Measurements from ENCODE around the gene BAHCC1.
"Not testable (repeated sequence)": the region's sequence is repeated elsewhere in the genome, so short reads cannot be mapped to it uniquely, and the experiment has no call there.

The BAHCC1 gene

DNA sequence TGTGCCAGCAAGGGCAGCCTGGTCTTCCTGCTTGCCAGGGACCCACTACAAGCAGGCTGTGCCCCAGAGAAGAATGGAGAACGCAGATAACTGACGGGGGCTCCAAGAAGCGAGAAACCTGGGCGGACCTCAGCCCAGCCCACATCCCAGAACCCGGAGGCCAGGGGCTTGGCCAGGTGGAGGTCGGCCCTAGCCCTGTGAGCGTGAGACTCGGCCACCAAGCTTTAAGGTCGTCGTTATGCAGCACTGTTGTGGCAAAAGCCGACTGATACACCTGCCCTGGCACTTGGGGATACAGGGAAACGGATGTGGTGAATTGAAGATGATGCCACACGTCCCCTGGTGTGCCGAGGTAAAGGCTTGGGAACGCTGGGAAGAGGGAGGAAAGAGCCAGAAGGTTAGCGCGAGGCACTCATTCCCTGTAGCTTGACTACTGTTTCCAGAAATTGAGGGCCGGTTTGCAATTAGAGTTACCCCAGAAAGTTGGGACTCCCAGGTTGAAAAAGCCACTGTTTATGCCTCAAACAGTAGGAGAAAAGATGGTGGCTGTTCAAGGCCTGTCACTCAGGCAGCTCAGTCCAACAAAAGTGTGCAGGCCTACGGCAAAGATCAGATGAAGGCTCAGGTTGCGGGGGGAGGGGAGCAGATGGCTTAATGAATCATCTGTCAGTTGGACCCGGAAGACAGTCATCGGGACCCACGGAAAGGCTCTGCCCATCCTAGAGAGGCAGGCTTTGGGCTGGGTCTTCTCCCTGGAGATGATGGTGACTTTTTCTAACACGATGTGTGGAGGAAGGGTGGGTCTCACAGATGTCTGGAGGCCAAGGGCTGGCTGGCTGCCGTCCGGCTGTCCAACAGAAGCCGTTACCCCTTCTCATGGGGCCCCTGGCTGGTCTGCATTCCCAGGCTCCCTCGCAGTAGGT is 45.6 kb upstream of the BAHCC1 start:
- no peak overlapping the region for H3K4me3 ChIP-seq (ENCODE audit: low read length)
- DNase-seq (ENCODE audit: low read depth): peak; percentile 77
- TF ChIP-seq, protein P1, sequence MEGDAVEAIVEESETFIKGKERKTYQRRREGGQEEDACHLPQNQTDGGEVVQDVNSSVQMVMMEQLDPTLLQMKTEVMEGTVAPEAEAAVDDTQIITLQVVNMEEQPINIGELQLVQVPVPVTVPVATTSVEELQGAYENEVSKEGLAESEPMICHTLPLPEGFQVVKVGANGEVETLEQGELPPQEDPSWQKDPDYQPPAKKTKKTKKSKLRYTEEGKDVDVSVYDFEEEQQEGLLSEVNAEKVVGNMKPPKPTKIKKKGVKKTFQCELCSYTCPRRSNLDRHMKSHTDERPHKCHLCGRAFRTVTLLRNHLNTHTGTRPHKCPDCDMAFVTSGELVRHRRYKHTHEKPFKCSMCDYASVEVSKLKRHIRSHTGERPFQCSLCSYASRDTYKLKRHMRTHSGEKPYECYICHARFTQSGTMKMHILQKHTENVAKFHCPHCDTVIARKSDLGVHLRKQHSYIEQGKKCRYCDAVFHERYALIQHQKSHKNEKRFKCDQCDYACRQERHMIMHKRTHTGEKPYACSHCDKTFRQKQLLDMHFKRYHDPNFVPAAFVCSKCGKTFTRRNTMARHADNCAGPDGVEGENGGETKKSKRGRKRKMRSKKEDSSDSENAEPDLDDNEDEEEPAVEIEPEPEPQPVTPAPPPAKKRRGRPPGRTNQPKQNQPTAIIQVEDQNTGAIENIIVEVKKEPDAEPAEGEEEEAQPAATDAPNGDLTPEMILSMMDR (IDR thresholded peaks at IDR 0.05; ENCODE audit: insufficient read depth, low read depth, low read length, missing control alignments): no peak

DNA sequence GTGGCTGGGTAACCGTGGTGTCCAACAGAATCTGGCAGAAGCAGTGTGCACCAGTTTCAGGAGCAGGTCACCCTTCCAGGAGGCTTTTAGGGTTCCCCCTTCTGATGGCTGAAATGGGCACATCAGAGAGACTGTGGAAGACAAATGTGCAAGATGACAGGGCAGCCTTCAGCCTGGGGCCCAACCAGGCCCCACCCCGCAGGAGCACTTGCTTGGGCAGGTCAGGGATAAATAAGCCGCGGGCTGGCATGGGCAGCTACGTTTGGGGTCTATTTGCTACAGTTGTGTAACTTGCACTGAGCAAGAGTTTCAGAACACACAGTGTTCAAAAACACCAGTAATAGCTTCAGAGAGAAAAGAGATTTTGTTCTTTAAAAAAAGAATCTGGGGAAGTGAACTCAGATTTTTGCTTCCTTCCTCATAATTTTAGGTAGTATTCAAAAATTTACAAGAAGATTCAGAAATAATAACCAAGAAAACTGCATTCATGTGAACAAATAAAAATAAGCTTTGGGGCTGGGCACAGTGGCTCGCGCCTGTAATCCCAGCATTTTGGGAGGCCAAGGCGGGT is 44.9 kb upstream of the BAHCC1 start:
- TF ChIP-seq, protein P1 (IDR thresholded peaks at IDR 0.05; ENCODE audit: insufficient read depth, low read depth, low read length, missing control alignments): no peak
- peak; percentile 64 for DNase-seq (ENCODE audit: low read depth)
- no peak overlapping the region for H3K4me3 ChIP-seq (ENCODE audit: low read length)

DNA sequence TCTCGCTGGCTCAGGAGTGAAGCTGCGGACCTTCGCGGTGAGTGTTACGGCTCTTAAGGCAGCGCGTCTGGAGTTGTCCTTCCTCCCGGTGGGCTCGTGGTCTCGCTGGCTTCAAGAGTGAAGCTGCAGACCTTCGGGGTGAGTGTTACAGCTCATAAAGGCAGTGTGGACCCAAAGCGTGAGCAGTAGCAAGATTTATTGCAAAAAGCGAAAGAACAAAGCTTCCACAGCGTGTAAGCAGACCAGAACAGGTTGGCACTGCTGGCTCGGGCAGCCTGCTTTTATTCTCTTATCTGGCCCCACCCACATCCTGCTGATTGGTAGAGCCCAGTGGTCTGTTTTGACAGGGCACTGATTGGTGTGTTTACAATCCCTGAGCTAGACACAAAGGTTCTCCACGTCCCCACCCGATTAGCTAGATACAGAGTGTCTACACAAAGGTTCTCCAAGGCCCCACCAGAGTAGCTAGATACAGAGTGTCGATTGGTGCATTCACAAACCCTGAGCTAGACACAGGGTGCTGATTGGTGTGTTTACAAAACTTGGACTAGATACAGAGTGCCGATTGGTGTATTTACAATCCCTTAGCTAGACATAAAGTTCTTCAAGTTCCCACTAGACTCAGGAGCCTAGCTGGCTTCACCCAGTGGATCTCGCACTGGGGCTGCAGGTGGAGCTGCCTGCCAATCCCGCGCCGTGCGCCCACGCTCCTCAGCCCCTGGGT is 43.8 kb upstream of the BAHCC1 start:
- not testable (repeated sequence) for H3K4me3 ChIP-seq (ENCODE audit: low read length); DNase-seq (ENCODE audit: low read depth)

DNA sequence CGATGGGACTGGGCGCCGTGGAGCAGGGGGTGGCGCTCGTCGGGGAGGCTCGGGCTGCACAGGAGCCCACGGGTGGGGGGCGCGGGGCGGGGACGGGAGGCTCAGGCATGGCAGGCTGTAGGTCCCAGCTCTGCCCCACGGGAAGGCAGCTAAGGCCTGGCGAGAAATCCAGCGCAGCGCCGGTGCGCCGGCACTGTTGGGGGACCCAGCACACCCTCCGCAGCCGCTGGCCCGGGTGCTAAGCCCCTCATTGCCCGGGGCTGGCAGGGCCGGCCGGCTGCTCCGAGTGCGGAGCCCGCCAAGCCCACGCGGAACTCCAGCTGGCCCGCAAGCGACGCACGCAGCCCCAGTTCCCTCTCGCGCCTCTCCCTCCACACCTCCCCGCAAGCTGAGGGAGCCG is 43.2 kb upstream of the BAHCC1 start:
- not testable (repeated sequence) for H3K4me3 ChIP-seq (ENCODE audit: low read length); DNase-seq (ENCODE audit: low read depth)

DNA sequence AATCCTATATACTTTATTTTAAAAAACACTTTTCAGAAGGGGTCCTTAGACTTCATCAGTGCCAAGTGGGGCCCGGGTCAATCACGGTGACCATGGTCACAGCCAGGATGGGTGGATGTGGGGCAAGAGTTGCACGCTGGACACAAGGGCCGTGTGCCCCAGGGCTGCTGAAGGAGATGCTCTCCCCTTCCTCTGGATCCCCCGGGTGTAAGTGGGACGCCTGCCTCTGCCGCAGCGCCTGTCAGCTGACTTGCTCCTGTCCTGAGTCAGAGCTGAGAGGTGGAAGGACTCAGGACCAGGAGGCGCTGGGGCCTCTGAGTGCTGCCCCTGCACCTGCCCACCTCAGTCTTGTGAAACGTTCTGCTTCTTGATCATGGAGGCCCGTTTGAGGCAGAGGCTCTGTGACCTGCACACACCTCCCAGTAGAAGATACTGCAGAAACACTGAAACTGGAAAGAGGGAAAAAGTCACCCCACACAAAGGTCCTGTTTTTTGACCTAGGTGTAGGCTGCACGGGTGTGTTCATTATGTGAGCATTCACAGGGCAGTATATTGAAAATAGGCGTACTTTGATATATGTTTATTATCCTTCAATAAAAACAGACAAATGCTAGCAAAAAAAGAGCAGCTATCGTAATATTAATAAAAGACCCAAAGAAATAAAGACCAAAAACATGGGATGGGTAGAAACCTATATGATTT is 40.9 kb upstream of the BAHCC1 start:
- DNase-seq (ENCODE audit: low read depth): no peak
- H3K4me3 ChIP-seq (ENCODE audit: low read length): no peak overlapping the region
- TF ChIP-seq, protein P1 (IDR thresholded peaks at IDR 0.05; ENCODE audit: insufficient read depth, low read depth, low read length, missing control alignments): no peak

DNA sequence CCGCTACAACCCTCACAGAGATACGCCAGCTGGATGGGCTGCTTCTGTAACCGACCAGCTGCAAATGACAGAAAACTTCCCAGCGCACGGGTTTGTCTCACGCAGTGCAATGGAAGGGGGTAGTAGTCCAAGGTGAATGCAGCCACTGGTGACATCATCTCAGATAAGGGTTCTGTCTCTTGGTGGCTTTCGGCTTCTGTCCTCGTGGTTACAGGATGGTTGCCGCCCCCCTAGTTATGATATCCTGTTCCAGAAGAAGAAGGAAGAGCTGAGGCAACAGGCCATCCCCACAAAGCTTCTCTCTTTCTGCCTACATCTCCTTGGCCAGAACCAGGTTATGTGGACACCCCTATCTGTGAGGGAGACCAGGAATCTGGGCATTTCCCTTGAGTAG is 40.3 kb upstream of the BAHCC1 start:
- TF ChIP-seq, protein P1 (IDR thresholded peaks at IDR 0.05; ENCODE audit: insufficient read depth, low read depth, low read length, missing control alignments): no peak
- H3K4me3 ChIP-seq (ENCODE audit: low read length): no peak overlapping the region
- DNase-seq (ENCODE audit: low read depth): no peak

DNA sequence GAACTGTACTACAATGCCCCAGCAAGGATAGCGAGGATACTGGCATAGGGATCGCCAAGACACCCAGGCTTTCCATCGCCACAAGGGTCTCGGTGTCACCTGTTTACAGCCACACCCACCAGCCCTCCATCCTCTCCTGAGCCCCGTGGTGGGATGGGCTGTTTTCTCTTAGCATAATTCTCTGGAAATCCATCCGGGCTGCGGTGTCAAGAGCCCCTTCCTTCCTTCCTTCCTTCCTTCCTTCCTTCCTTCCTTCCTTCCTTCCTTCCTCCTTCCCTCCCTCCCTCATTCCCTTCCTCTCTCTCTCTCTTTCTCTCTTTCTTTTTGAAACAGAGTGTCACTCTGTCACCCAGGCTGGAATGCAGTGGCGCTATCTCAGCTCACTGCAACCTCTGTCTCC is 36.0 kb upstream of the BAHCC1 start:
- DNase-seq (ENCODE audit: low read depth): no peak
- no peak overlapping the region for H3K4me3 ChIP-seq (ENCODE audit: low read length)
- TF ChIP-seq, protein P1 (IDR thresholded peaks at IDR 0.05; ENCODE audit: insufficient read depth, low read depth, low read length, missing control alignments): no peak

DNA sequence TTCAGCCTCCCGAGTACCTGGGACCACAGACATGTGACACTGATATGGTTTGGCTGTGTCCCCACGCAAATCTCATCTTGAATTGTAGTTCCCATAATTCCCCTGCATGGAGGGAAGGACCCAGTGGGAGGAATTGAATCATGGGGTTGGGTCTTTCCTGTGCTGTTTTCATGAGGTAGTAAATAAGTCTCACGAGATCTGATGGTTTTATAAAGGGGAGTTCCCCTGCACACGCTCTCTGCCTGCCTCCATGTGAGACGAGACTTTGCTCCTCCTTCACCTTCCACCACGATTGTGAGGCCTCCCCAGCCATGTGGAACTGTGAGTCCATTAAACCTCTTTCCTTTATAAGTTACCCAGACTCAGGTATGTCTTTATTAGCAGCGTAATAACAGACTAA is 33.3 kb upstream of the BAHCC1 start:
- not testable (repeated sequence) for DNase-seq (ENCODE audit: low read depth); H3K4me3 ChIP-seq (ENCODE audit: low read length)
